Right lobe of liver (tissue), 4 donors: ENCODE data around the gene HOXD13.

ENCODE experiments used
- POLR2A ChIP-seq: fragments of 450-650 bp; IDR thresholded peaks from one replicate; pipeline ENCODE4 v1.6.1; 2017; ENCODE audit warnings: antibody characterized with exemption, mild to moderate bottlenecking
- TF ChIP-seq, protein P1 (sequence below), 4 donors: fragments of 200-600 bp in 3 of 4; fragments of 450-650 bp in 1 of 4; IDR thresholded peaks; one replicate each; pipeline versions ENCODE4 v1.5.1 to v1.8.0; 2016 to 2022; ENCODE audit warnings: antibody characterized with exemption in 4 of 4, mild to moderate bottlenecking in 2 of 4
- donor health status: DM: no; HTN: no; CAD: no.
- donor health status: DM: no; HTN: no; CAD: no.
- donor health status: DM: no; HTN: yes; CAD: no.

DNA sequence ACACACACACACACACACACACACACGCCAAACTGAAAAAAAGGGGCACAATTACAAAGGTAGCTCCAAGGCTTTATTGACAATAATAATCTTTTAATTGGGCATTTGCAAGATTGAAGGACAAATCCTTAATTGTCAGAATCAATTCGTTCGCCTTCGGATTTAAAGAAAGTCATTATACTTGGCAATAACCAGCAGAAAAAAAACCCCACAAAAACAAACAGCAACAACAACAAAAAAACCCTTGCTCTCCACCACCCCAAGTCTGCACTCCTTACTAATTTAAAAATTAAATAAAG, 35.2 kb downstream of the HOXD13 start:
- TF ChIP-seq, protein P1, sequence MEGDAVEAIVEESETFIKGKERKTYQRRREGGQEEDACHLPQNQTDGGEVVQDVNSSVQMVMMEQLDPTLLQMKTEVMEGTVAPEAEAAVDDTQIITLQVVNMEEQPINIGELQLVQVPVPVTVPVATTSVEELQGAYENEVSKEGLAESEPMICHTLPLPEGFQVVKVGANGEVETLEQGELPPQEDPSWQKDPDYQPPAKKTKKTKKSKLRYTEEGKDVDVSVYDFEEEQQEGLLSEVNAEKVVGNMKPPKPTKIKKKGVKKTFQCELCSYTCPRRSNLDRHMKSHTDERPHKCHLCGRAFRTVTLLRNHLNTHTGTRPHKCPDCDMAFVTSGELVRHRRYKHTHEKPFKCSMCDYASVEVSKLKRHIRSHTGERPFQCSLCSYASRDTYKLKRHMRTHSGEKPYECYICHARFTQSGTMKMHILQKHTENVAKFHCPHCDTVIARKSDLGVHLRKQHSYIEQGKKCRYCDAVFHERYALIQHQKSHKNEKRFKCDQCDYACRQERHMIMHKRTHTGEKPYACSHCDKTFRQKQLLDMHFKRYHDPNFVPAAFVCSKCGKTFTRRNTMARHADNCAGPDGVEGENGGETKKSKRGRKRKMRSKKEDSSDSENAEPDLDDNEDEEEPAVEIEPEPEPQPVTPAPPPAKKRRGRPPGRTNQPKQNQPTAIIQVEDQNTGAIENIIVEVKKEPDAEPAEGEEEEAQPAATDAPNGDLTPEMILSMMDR (IDR thresholded peaks at IDR 0.05) = no peak
- no peak for TF ChIP-seq POLR2A
